ENCODE data around the gene VAV2.

- no peak for TF ChIP-seq CTCF (IDR thresholded peaks at IDR 0.05 in 2 of 3, conservative IDR thresholded peaks at IDR 0.05 in 1 of 3; ENCODE audit: insufficient read depth in 2 of 3, low read depth in 1 of 3, low read length in 3 of 3)
- TF ChIP-seq, protein P1, sequence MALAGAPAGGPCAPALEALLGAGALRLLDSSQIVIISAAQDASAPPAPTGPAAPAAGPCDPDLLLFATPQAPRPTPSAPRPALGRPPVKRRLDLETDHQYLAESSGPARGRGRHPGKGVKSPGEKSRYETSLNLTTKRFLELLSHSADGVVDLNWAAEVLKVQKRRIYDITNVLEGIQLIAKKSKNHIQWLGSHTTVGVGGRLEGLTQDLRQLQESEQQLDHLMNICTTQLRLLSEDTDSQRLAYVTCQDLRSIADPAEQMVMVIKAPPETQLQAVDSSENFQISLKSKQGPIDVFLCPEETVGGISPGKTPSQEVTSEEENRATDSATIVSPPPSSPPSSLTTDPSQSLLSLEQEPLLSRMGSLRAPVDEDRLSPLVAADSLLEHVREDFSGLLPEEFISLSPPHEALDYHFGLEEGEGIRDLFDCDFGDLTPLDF (CRISPR knock-in tag; IDR thresholded peaks at IDR 0.05): no peak
- TF ChIP-seq ZNF318 (IDR thresholded peaks at IDR 0.05; ENCODE audit: borderline replicate concordance in 1 of 2, low read depth in 1 of 2): no peak
- TF ChIP-seq NFYB (IDR thresholded peaks at IDR 0.05; ENCODE audit: extremely low read depth, insufficient read length): no peak
- TF ChIP-seq, protein P2, sequence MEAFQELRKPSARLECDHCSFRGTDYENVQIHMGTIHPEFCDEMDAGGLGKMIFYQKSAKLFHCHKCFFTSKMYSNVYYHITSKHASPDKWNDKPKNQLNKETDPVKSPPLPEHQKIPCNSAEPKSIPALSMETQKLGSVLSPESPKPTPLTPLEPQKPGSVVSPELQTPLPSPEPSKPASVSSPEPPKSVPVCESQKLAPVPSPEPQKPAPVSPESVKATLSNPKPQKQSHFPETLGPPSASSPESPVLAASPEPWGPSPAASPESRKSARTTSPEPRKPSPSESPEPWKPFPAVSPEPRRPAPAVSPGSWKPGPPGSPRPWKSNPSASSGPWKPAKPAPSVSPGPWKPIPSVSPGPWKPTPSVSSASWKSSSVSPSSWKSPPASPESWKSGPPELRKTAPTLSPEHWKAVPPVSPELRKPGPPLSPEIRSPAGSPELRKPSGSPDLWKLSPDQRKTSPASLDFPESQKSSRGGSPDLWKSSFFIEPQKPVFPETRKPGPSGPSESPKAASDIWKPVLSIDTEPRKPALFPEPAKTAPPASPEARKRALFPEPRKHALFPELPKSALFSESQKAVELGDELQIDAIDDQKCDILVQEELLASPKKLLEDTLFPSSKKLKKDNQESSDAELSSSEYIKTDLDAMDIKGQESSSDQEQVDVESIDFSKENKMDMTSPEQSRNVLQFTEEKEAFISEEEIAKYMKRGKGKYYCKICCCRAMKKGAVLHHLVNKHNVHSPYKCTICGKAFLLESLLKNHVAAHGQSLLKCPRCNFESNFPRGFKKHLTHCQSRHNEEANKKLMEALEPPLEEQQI (IDR thresholded peaks at IDR 0.05): no peak
- no peak for TF ChIP-seq FOS (IDR thresholded peaks at IDR 0.05; ENCODE audit: extremely low read depth, insufficient read length)
- TF ChIP-seq POLR2A (conservative IDR thresholded peaks at IDR 0.05): no peak
- no peak for TF ChIP-seq ZNF444 (CRISPR knock-in tag; IDR thresholded peaks at IDR 0.05)
- no peak for TF ChIP-seq TBL1XR1 (IDR thresholded peaks at IDR 0.05; ENCODE audit: low read length in 2 of 2)
- TF ChIP-seq RBBP5 (IDR thresholded peaks at IDR 0.05; ENCODE audit: borderline replicate concordance, insufficient read depth, low read length, poor library complexity, severe bottlenecking): no peak
- TF ChIP-seq RAD21 (CRISPR knock-in tag; conservative IDR thresholded peaks at IDR 0.05 in 1 of 2, IDR thresholded peaks at IDR 0.05 in 1 of 2): no peak
- no peak for TF ChIP-seq ZNF121 (CRISPR knock-in tag; conservative IDR thresholded peaks at IDR 0.05)
Measured at GRCh38 chr9:133734590-133735414, 257.3 kb downstream of the VAV2 start.

Measured in K562 (cell line).